ENCODE results near the gene DHRSX.
"Not testable (repeated sequence)": the region's sequence is repeated elsewhere in the genome, so short reads cannot be mapped to it uniquely, and the experiment has no call there.

DHRSX gene

GRCh38 chrX:2342281-2342688, 158.5 kb downstream of the DHRSX start:
- no peak for DNase-seq

- no peak for DNase-seq
Measured at GRCh38 chrX:2340991-2341390, 159.8 kb downstream of the DHRSX start.

- no peak for DNase-seq
Measured at GRCh38 chrX:2336181-2336580, 164.6 kb downstream of the DHRSX start.

GRCh38 chrX:2334237-2334636, 166.5 kb downstream of the DHRSX start:
- DNase-seq, result no peak

GRCh38 chrX:2332252-2332651, 168.5 kb downstream of the DHRSX start:
- DNase-seq, result no peak

GRCh38 chrX:2330910-2331309, 169.9 kb downstream of the DHRSX start:
- DNase-seq, result no peak

- DNase-seq, result no peak
Measured at GRCh38 chrX:2330487-2330886, 170.3 kb downstream of the DHRSX start.

- no peak for DNase-seq
Measured at GRCh38 chrX:2327423-2327822, 173.4 kb downstream of the DHRSX start.

GRCh38 chrX:2325076-2325784, 175.5 kb downstream of the DHRSX start:
- no peak for DNase-seq

GRCh38 chrX:2324151-2324550, 176.6 kb downstream of the DHRSX start:
- no peak for DNase-seq

- no peak for DNase-seq
Measured at GRCh38 chrX:2321411-2321810, 179.4 kb downstream of the DHRSX start.

- DNase-seq, result no peak
Measured at GRCh38 chrX:2320580-2321327, 180.0 kb downstream of the DHRSX start.

- no peak for DNase-seq
Measured at GRCh38 chrX:2320089-2320488, 180.7 kb downstream of the DHRSX start.

GRCh38 chrX:2318371-2318770, 182.4 kb downstream of the DHRSX start:
- no peak for DNase-seq

- no peak for DNase-seq
Measured at GRCh38 chrX:2317527-2318055, 183.2 kb downstream of the DHRSX start.

- no peak for DNase-seq
Measured at GRCh38 chrX:2316534-2316933, 184.2 kb downstream of the DHRSX start.

GRCh38 chrX:2315434-2315833, 185.3 kb downstream of the DHRSX start:
- no peak for DNase-seq

- no peak for DNase-seq
Measured at GRCh38 chrX:2314831-2315365, 185.9 kb downstream of the DHRSX start.

- no peak for DNase-seq
Measured at GRCh38 chrX:2313864-2314640, 186.7 kb downstream of the DHRSX start.

- DNase-seq, result not testable (repeated sequence)
Measured at GRCh38 chrX:2312061-2312591, 188.7 kb downstream of the DHRSX start.

GRCh38 chrX:2311501-2311900, 189.3 kb downstream of the DHRSX start:
- DNase-seq, result no peak

- no peak for DNase-seq
Measured at GRCh38 chrX:2301901-2302300, 198.9 kb downstream of the DHRSX start.

- DNase-seq, result no peak
Measured at GRCh38 chrX:2299871-2300270, 200.9 kb downstream of the DHRSX start.
